Tibial nerve (tissue), 3 donors: ENCODE measurements around the gene FBLL1.

Experiments
- CTCF ChIP-seq, 5 experiments: fragments of 200-600 bp in 3 of 5; fragments of 450-650 bp in 2 of 5; sonication (generic) in 3 of 5; IDR thresholded peaks; one replicate each; pipeline ENCODE4 v1.5.1; 2016 to 2019; ENCODE audit warnings: antibody characterized with exemption in 5 of 5, mild to moderate bottlenecking in 3 of 5, moderate library complexity in 2 of 5
- POLR2A ChIP-seq, 2 donors: fragments of 450-650 bp; IDR thresholded peaks; one replicate each; pipeline ENCODE4 v1.6.1; 2017; ENCODE audit warnings: antibody characterized with exemption in 2 of 2, mild to moderate bottlenecking in 2 of 2, moderate library complexity in 2 of 2

- TF ChIP-seq CTCF (IDR thresholded peaks at IDR 0.05) (no peak), POLR2A (IDR thresholded peaks at IDR 0.05) (no peak)
Observed at GRCh38 chr5:168489059-168489458, 40.0 kb upstream of the FBLL1 start.
